Keratinocyte (primary cell): Measurements from ENCODE around the gene S1PR2. TPM values are rescaled to one million over a fixed set of nuclear protein-coding genes. Genes with fewer than 3 reads are reported as not detected.

ENCODE experiments used
- DNase-seq: peaks from one replicate; pipeline ENCODE4 v3.0.0-alpha.2; 2011; ENCODE audit warnings: low read depth, missing footprints, low spot score
- FAIRE-seq: peaks from 2 replicates; lab custom pipeline; 2011; peaks lifted over from hg19 to GRCh38; lab: Jason Lieb, UNC
- H2AFZ ChIP-seq: 2 replicates; pipeline ENCODE4 v1.6.0; 2012; ENCODE audit warnings: low read length, control low read depth, inconsistent platforms; ENCODE audit not compliant: control insufficient read depth
- H3K27ac ChIP-seq: 2 replicates; pipeline ENCODE4 v1.5.1; 2011; ENCODE audit warnings: low read length; ENCODE audit not compliant: control insufficient read depth, insufficient read depth
- H3K27me3 ChIP-seq: 3 replicates; pipeline ENCODE4 v1.6.0; 2011; ENCODE audit warnings: low read length; ENCODE audit not compliant: control insufficient read depth, insufficient read depth; ENCODE audit errors: extremely low read depth
- H3K36me3 ChIP-seq, 2 experiments: 2 replicates in 1 of 2; 3 replicates in 1 of 2; pipeline ENCODE4 v1.5.1; 2011; ENCODE audit warnings: low read length in 2 of 2, mild to moderate bottlenecking in 1 of 2; ENCODE audit not compliant: control insufficient read depth in 2 of 2, insufficient read depth in 2 of 2; ENCODE audit errors: extremely low read depth in 1 of 2
- H3K4me1 ChIP-seq: 3 replicates; pipeline ENCODE4 v1.5.1; 2011; ENCODE audit warnings: low read length; ENCODE audit not compliant: control insufficient read depth, insufficient read depth; ENCODE audit errors: extremely low read depth
- H3K4me2 ChIP-seq: 3 replicates; pipeline ENCODE4 v1.6.0; 2011; ENCODE audit warnings: low read depth, low read length; ENCODE audit not compliant: control insufficient read depth, insufficient read depth; ENCODE audit errors: extremely low read depth
- H3K4me3 ChIP-seq, 3 experiments: fragments of 200-600 bp in 1 of 3; sonication (generic) in 1 of 3; 2 replicates in 2 of 3; 3 replicates in 1 of 3; pipeline ENCODE4 v1.5.1; 2011 to 2016; ENCODE audit warnings: low read length in 3 of 3, mild to moderate bottlenecking in 3 of 3, control low read depth in 2 of 3, inconsistent platforms in 1 of 3, low read depth in 1 of 3, mixed read lengths in 1 of 3, mixed run types in 1 of 3, moderate library complexity in 1 of 3; ENCODE audit not compliant: control insufficient read depth in 2 of 3, insufficient read depth in 2 of 3; ENCODE audit errors: extremely low read depth in 1 of 3
- H3K79me2 ChIP-seq: 2 replicates; pipeline ENCODE4 v1.6.0; 2012; ENCODE audit warnings: low read length; ENCODE audit not compliant: control insufficient read depth, insufficient read depth
- H3K9ac ChIP-seq: 3 replicates; pipeline ENCODE4 v1.6.0; 2011; ENCODE audit warnings: low read length; ENCODE audit not compliant: control insufficient read depth, insufficient read depth; ENCODE audit errors: extremely low read depth
- H3K9me1 ChIP-seq: 3 replicates; pipeline ENCODE4 v1.6.0; 2011; ENCODE audit warnings: low read length; ENCODE audit not compliant: control insufficient read depth, insufficient read depth; ENCODE audit errors: extremely low read depth
- H3K9me3 ChIP-seq: 2 replicates; pipeline ENCODE4 v1.5.1; 2012; ENCODE audit warnings: low read depth, low read length; ENCODE audit not compliant: control insufficient read depth
- H4K20me1 ChIP-seq: 3 replicates; pipeline ENCODE4 v1.6.0; 2011; ENCODE audit warnings: low read length; ENCODE audit not compliant: control insufficient read depth, insufficient read depth; ENCODE audit errors: extremely low read depth
- EZH2 ChIP-seq: IDR thresholded peaks from one replicate; pipeline ENCODE4 v1.6.1; 2012; ENCODE audit warnings: inconsistent platforms, mild to moderate bottlenecking, low read length, moderate library complexity
- dilution Hi-C: fragments of 300-500 bp; cut with MboI; formaldehyde crosslinking; loops from one replicate; pipeline ENCODE4 v1.7.0; 2020; ENCODE audit warnings: low sequenced_read_pairs; ENCODE audit not compliant: extremely low pct_ligation_motif_present
- polyA plus RNA-seq, 5 experiments: library from polyadenylated mRNA; depleted of rRNA in 3 of 5; stranded (reverse) in 3 of 5; stranded (forward) in 1 of 5; unstranded in 1 of 5; fragments of >200 nt; gene quantifications; 1 replicate in 1 of 5; 2 replicates in 3 of 5; 3 replicates in 1 of 5; pipeline versions ENCODE4 v1.2.1 to v1.2.3, GENCODE V29; 2011 to 2012; ENCODE audit warnings: missing spikeins in 2 of 5, low read depth in 1 of 5, low replicate concordance in 1 of 5
- TF ChIP-seq, protein P1 (sequence below), 3 experiments: IDR thresholded peaks in 1 of 3; conservative IDR thresholded peaks in 1 of 3; optimal IDR thresholded peaks in 1 of 3; 2 replicates in 2 of 3; 3 replicates in 1 of 3; pipeline versions ENCODE3 to v1.5.1; 2011; ENCODE audit warnings: low read length in 3 of 3, mild to moderate bottlenecking in 3 of 3, moderate library complexity in 2 of 3, control low read depth in 1 of 3, inconsistent platforms in 1 of 3; ENCODE audit not compliant: insufficient read depth in 2 of 3; ENCODE audit errors: extremely low read depth in 1 of 3

Gene S1PR2
- polyA plus RNA-seq, 1 donor (not counting 4 experiments of a cell fraction or from before 2014, with no cell fraction given) = 1.6 TPM

DNA sequence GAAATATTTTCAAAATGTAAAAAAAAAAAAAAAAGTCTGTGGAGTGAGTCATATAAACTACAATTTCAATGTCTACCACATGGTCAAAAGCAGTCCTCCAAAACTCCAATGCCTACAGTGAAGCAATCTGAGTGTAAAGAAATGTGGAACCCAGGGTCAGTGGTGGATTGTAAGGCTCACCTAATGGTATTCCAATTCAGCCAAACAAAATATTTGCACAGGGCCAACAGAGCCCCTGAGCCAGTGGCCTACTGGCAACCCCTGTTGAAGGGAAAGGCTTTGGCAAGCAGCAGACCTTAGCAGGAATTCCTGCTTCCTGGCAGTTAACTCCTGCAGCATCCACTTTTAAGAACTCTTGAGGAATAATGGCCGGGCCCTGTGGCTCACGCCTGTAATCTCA is 39.8 kb downstream of the S1PR2 start:
- Histone ChIP-seq H3K27ac (no peak overlapping the region), H3K9me1 (no peaks in the 10 kb centered on the region), H3K4me1 (peaks cover 11% of the 10 kb centered on the region), H4K20me1 (peaks cover 23% of the 10 kb centered on the region), H3K9me3 (no peaks in the 10 kb centered on the region), H3K27me3 (no peaks in the 10 kb centered on the region), H3K36me3 (peaks cover 0 to 22% of the 10 kb centered on the region in 2 experiments), H3K4me3 (no peak overlapping the region), H3K4me2 (no peak overlapping the region), H2AFZ (no peak overlapping the region), H3K79me2 (peaks cover 80% of the 10 kb centered on the region), H3K9ac (no peak overlapping the region)
- no peak for DNase-seq
- no peak for FAIRE-seq
- no peak for TF ChIP-seq EZH2
- TF ChIP-seq, protein P1, sequence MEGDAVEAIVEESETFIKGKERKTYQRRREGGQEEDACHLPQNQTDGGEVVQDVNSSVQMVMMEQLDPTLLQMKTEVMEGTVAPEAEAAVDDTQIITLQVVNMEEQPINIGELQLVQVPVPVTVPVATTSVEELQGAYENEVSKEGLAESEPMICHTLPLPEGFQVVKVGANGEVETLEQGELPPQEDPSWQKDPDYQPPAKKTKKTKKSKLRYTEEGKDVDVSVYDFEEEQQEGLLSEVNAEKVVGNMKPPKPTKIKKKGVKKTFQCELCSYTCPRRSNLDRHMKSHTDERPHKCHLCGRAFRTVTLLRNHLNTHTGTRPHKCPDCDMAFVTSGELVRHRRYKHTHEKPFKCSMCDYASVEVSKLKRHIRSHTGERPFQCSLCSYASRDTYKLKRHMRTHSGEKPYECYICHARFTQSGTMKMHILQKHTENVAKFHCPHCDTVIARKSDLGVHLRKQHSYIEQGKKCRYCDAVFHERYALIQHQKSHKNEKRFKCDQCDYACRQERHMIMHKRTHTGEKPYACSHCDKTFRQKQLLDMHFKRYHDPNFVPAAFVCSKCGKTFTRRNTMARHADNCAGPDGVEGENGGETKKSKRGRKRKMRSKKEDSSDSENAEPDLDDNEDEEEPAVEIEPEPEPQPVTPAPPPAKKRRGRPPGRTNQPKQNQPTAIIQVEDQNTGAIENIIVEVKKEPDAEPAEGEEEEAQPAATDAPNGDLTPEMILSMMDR (optimal IDR thresholded peaks at IDR 0.05 in 1 of 3, IDR thresholded peaks at IDR 0.05 in 1 of 3, conservative IDR thresholded peaks at IDR 0.05 in 1 of 3; ENCODE audit: extremely low read depth in 1 of 3, insufficient read depth in 2 of 3, low read length in 3 of 3) = no peak
- dilution Hi-C loops = no loop called here

DNA sequence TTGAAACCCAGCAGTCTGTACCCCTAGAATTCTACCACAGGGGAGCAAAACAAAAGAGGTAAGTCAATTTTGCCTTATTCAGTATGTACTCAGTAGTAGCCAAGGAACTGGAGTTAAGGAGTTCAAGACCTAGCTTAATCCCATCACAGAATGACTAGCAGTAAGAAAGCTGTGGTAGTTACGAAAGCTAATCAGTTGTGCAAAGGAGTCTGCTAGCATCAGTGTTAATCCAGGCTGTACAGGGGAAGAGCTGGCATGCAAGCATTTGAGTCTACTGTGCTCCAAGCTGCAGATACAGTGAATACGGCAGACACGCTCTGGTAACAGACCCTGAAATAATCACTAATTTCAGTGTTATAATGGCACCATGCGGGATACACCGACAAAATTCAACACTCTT is 41.1 kb downstream of the S1PR2 start:
- H3K27ac ChIP-seq = no peak overlapping the region
- dilution Hi-C loops = no loop called here
- no peaks in the 10 kb centered on the region for H3K9me3 ChIP-seq
- H4K20me1 ChIP-seq = peaks cover 23% of the 10 kb centered on the region
- no peaks in the 10 kb centered on the region for H3K9me1 ChIP-seq
- no peak overlapping the region for H3K4me3 ChIP-seq
- FAIRE-seq = no peak
- DNase-seq = no peak
- H3K4me1 ChIP-seq = peaks cover 7% of the 10 kb centered on the region
- no peaks in the 10 kb centered on the region for H3K27me3 ChIP-seq
- H3K36me3 ChIP-seq = peaks cover 3 to 22% of the 10 kb centered on the region in 2 experiments
- no peak overlapping the region for H3K9ac ChIP-seq
- no peak overlapping the region for H2AFZ ChIP-seq
- H3K4me2 ChIP-seq = no peak overlapping the region
- no peak for TF ChIP-seq EZH2
- peaks cover 91% of the 10 kb centered on the region for H3K79me2 ChIP-seq

DNA sequence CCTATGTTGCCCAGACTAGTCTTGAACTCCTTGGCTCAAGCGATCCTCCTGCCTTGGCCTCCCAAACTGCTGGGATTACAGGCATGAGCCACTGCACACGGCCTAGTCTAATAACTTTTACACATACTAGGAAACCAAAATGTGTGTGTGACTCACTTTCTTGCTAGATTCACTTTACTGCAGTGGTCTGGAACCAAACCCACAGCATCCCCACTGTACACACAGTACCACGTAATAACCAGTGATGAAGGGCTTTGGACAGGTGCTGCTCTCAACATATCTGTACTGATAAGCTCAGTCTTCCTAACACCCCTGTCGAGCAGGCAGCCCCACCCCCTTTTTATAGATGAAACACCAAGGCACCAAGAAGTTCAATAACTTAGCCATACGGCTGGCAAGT is 41.5 kb downstream of the S1PR2 start:
- Histone ChIP-seq H3K9me3 (no peaks in the 10 kb centered on the region), H3K4me1 (peaks cover 9% of the 10 kb centered on the region), H3K27ac (no peak overlapping the region), H3K9me1 (no peaks in the 10 kb centered on the region), H3K36me3 (peaks cover 3 to 25% of the 10 kb centered on the region in 2 experiments), H3K4me2 (no peak overlapping the region), H3K4me3 (no peak overlapping the region), H3K27me3 (no peaks in the 10 kb centered on the region), H3K9ac (no peak overlapping the region), H2AFZ (no peak overlapping the region), H4K20me1 (peaks cover 25% of the 10 kb centered on the region), H3K79me2 (peaks cover 95% of the 10 kb centered on the region)
- DNase-seq = no peak
- TF ChIP-seq, protein P1 (optimal IDR thresholded peaks at IDR 0.05 in 1 of 3, IDR thresholded peaks at IDR 0.05 in 1 of 3, conservative IDR thresholded peaks at IDR 0.05 in 1 of 3; ENCODE audit: extremely low read depth in 1 of 3, insufficient read depth in 2 of 3, low read length in 3 of 3) = no peak
- no peak for TF ChIP-seq EZH2
- no peak for FAIRE-seq
- dilution Hi-C loops = no loop called here
